Measurements from ENCODE around the gene SEPTIN3.
"Not testable (repeated sequence)": the region's sequence is repeated elsewhere in the genome, so short reads cannot be mapped to it uniquely, and the experiment has no call there.

SEPTIN3 gene

DNA sequence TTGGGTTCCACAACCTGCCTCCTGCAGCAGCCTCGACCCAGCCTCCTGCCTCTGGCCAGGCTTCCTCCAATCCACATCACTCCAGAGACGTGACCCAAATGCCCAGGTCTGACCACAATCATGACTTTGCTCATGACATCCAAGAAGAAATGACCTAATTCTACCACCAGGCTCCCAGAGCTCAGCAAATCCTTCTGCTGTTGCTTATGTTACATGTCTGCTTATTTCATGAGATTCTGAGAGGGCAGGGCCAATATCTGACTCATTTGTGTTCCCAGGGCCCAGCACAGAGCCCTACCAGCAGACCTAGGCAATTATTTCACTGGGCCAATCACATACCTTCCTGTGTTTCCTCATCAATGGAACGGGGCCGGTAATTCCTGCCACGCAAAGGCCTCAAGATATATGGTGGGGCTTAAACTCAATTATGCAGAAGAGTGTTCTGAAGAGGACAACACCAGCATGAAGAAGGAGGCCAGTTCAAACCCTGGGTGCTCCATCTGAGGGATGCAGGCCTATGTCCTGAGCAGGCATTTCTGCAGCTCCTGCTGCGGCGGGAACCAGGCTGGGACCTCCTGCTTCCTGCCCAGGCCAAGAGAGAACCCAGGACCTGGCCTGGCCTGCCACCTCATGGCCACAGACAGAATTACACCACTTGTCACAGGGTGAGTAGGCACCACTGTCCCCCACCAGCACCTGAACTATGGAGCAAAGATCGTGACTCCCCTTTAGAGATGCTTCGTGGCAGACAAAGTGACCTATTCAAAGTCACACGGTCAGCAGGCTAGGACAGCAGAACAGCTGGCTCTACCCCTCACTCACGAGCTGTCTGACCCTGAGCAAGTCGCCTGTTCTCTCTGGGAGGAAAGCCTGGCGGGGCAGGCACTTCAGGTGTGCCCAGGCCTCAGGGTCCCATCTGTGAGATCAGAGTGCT lies 28.1 kb upstream of the SEPTIN3 start:
- DNase-seq (ENCODE audit: low read depth in 1 of 2, low spot score in 1 of 2), result peak; percentile 73 to 78

- DNase-seq (ENCODE audit: low read depth in 1 of 2, low spot score in 1 of 2), result no peak
Measured at GRCh38 chr22:41943661-41944209, 25.5 kb upstream of the SEPTIN3 start.

DNA sequence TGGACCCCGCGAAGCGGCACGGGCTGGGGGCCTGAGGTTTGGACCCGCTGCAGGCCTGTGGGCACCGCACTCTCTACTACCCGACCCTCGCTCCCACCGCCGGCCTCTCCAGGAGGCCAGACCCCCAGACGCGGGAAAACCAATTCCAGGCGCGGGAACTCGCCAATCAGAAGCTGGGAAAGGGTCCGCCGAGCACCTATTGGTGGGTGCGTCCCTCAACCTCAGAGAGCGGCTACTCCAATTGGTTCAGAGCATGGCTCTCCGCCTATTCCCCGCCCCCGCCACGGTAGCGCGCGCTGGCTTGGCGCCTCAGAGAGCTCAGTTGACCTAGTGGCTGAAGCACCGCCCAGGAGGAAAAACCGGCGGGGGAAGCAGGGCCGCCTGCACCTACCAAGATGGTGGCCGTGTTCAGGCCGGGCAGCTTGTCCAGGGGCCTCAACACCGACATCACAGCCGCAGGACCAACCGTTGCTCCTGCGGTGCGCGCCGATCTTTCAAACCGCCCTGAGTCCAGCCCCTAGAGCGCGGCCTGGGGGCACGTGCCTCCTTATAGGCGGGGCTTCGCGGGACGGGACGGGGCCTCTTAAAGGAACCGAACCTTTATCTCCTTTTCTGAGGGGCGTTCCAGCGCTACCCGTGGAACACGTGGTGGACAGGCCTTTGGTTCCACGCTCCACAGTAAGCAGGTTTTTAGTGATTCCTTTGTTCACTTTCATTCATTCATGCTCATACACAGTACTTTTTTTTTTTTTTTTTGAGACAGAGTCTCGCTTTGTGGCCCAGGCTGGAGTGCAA lies 22.4 kb upstream of the SEPTIN3 start, which contains the start of gene CENPM:
Gene CENPM, minus strand, starts transcription at position 524 of the 795 bp plus-strand sequence. Its CDS starts 76 bp downstream, at position 448.
- peak; percentile 70 to 81 for DNase-seq (ENCODE audit: low read depth in 1 of 2, low spot score in 1 of 2)

- no peak for DNase-seq (ENCODE audit: low read depth in 1 of 2, low spot score in 1 of 2)
Measured at GRCh38 chr22:41947424-41948080, 21.7 kb upstream of the SEPTIN3 start.

- DNase-seq (ENCODE audit: low read depth in 1 of 2, low spot score in 1 of 2), result no peak
Measured at GRCh38 chr22:41948142-41948541, 21.1 kb upstream of the SEPTIN3 start.

GRCh38 chr22:41948928-41949296 lies 20.3 kb upstream of the SEPTIN3 start:
- not testable (repeated sequence) for DNase-seq (ENCODE audit: low read depth in 1 of 2, low spot score in 1 of 2)

DNA sequence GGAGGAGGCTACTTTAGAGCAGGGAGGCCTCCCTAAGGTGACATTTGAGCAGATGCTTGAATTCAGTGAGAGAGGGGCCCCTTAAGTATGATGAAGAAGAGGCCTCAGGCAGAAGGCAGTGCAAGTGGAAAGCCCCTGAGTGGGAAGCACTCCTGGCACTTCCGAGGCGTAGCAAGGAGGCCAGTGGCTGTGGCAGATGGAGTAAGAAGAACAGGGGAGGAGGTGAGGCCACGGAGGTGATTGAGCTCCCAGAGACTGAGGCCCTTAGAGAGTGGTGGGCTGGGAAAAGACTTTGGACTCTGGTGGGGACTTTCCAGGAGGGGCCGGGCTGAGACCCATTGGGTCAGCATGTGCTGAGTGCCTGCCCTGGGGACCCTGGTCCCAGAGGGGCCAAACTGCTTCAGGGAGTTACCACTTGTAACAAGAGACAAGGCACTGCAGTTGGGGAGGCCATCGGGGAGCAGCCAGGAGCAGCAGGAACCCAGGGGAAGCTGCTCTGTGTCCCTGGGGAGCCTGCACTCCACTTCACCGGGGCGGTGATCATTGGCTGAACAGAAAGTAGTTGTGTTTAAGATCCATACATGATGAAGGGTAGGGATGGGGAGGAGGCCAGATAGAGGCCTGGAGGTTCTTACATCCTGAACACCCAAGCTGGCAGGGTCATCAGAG lies 19.8 kb upstream of the SEPTIN3 start:
- DNase-seq (ENCODE audit: low read depth in 1 of 2, low spot score in 1 of 2), result no peak

DNA sequence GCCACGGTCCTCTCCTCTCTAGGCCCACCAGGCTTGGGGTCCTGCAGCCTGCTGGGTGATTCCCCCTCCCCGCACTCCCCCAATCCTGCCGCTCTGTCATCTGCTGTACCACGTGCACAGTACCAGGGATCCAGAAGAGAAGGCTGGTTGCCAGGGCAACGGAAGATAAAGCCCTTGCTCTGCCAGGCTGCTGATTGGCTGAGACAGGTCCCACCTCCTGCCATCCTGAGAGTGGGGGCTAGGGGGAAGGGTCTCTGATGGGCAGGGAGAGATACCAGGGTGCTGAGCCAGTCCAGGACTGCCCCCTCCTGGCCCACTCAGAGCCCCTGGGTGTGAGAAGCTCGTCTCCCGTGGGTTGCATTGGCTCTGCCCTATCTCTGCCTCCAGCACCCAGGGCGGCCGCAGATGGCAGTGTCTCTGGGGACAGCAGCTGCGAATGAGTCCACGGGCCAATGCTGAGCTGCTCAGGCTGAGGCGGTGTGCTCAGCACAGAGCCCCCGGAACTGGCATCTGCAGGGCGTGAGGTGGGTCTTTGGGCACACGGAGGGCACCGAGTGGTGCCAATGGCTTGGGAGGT lies 17.3 kb upstream of the SEPTIN3 start, which contains the start of gene SMIM45:
Gene SMIM45, plus strand, starts transcription at position 253 of the 577 bp plus-strand sequence.
- no peak for DNase-seq (ENCODE audit: low read depth in 1 of 2, low spot score in 1 of 2)

DNA sequence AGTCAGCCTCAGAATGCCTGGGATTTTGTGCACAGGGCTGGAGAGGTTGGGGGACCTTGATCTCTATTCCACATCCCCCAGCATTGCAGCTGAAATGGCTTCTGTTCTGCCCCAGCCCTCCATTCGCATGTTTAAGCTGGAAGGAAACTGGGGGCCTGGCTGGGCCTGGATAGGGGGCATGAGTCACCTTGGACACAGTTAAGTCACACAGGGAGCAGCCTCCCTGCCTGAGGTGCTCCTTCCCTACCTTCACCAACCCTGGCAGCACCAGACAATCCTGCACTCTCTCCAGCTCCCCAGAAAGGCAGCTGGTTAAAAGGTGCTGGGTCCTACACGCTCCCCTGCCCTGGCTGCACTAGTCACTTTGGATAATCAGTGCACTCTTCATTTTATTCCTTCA lies 16.5 kb upstream of the SEPTIN3 start:
- no peak for DNase-seq (ENCODE audit: low read depth in 1 of 2, low spot score in 1 of 2)

DNA sequence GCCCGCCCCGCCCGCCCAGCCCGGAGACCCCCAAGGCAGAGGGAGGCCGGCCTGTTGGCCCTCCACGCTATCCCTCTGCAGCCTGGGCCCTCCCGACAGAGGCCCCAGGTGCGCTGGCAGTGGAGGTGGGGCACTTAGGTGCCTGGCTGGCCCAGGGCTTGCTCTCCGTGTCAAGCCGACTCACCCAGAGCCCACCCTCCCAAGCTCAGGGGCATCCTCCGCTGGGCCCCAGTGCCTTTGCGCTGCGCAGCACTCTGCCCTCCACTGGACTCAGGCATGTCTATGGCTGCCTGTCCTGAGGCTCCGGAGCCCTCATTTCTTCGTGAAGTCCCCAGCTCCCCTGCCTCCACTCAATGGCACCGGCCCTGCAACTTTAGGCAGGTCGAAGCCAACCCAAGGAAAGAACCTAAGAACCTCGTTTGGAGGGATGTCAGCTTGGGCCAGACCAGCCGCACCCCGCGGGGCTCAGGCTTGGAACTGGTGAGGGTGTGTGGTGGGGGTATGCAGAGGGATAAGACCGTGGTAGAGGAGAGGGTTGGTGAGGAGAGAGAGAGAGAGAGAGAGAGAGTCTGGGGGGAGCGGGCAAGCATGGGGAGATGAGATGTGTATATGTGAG lies 11.2 kb upstream of the SEPTIN3 start:
- no peak for DNase-seq (ENCODE audit: low read depth in 1 of 2, low spot score in 1 of 2)

- DNase-seq (ENCODE audit: low read depth in 1 of 2, low spot score in 1 of 2), result no peak
Measured at GRCh38 chr22:41963453-41964111, 5.7 kb upstream of the SEPTIN3 start.

DNA sequence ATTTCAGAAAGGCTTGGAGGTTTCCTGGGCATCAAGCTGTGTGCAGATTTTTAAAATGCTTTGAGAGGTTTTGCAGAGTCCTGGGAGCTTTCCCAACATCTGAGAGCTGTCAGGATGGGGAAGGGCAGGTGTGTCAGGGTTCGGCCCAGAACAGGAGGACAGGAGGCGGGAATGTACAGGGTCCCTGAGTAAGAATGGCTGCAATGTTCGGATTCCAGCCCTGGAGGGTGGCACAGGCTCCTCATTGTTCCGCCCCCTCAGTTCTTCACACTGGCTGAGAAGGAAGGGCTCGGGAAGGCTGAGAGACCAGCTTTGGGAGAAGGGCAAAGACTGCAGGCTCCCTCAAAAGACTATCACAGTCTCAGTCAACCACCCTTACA lies 5.1 kb upstream of the SEPTIN3 start:
- no peak for DNase-seq (ENCODE audit: low read depth in 1 of 2, low spot score in 1 of 2)

- DNase-seq (ENCODE audit: low read depth in 1 of 2, low spot score in 1 of 2), result no peak
Measured at GRCh38 chr22:41966225-41966606, 3.0 kb upstream of the SEPTIN3 start.

- no peak for DNase-seq (ENCODE audit: low read depth in 1 of 2, low spot score in 1 of 2)
Measured at GRCh38 chr22:41966607-41967240, 2.5 kb upstream of the SEPTIN3 start.

DNA sequence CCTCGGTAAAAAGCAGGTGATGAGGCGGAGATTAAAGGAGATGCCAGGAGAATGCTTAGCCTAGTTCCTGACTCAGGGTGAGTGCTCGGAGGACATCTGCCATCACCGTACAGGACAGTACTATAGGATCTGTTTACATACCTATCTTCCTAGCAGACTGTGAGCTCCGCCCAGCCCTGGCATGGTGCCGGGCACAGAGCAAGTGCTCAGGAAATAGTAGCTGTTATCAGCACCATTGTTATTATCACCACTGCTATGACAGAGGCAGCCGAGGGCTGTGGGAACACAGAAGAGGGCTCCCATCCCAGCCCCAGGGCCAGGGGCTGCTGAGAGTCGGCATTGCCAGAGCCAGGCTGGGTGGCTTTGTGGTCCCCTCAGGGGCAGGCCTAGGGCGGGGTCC lies 642 bp upstream of the SEPTIN3 start:
- no peak for DNase-seq (ENCODE audit: low read depth in 1 of 2, low spot score in 1 of 2)

GRCh38 chr22:41970601-41971000 lies 1.4 kb downstream of the SEPTIN3 start:
- DNase-seq (ENCODE audit: low read depth in 1 of 2, low spot score in 1 of 2), result no peak

- DNase-seq (ENCODE audit: low read depth in 1 of 2, low spot score in 1 of 2), result no peak
Measured at GRCh38 chr22:41971431-41971830, 2.2 kb downstream of the SEPTIN3 start.

DNA sequence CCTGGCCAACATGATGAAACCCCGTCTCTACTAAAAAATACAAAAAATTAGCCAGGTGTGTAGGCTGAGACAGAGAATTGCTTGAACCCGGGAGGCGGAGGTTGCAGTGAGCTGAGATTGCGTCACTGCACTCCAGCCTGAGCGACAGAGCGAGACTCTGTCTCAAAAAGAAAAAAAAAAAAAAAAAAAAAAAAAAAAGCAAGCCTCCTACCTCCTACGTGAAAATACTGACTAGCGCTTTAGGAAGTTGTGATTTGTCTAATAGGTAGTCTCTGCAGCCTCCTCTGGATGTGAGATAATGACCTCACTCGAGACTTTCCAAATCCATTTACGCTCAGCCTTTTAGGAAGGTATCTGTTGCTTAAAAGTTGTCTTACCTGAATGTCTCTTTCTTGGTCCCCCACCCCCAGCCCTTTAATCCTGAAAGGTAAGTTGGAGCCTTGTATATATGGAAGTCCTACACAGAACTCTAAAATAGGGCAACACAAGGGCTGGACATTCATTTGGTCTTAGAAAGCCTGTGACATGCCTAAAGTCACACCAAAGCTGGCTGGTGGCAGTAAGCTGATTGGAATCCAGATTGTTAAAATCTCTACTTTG lies 5.5 kb downstream of the SEPTIN3 start:
- DNase-seq (ENCODE audit: low read depth in 1 of 2, low spot score in 1 of 2), result no peak
